Natural killer cell (primary cell): ENCODE measurements around the gene GATA1. TPM values are rescaled to one million over a fixed set of nuclear protein-coding genes. Genes with fewer than 3 reads are reported as not detected.

Source experiments
- ATAC-seq, 3 donors: fragments of 150-1000 bp in 2 of 3; fragments of 200-7000 bp in 1 of 3; cut with Tn5 transposase; 1 replicate in 1 of 3; 2 replicates in 2 of 3; pipeline ENCODE4 v1.10.0; 2021; ENCODE audit warnings: mild to moderate bottlenecking in 2 of 3, moderate library complexity in 2 of 3
- DNase-seq, 2 donors: peaks; one replicate each; pipeline versions ENCODE4 v3.0.0 to v3.0.0-alpha.2; 2013 to 2021; ENCODE audit warnings: mixed read lengths in 1 of 2
- H3K27ac ChIP-seq: one replicate; pipeline ENCODE4 v1.5.1; 2013; ENCODE audit warnings: mild to moderate bottlenecking, low read length
- H3K27me3 ChIP-seq: one replicate; pipeline ENCODE4 v1.6.1; 2013; ENCODE audit warnings: low read length; ENCODE audit not compliant: control insufficient read depth, insufficient read depth
- H3K36me3 ChIP-seq: one replicate; pipeline ENCODE4 v1.6.1; 2013; ENCODE audit warnings: low read length; ENCODE audit not compliant: control insufficient read depth, insufficient read depth
- H3K4me1 ChIP-seq: one replicate; pipeline ENCODE4 v1.6.1; 2013; ENCODE audit warnings: low read length; ENCODE audit not compliant: control insufficient read depth, insufficient read depth
- H3K4me3 ChIP-seq: one replicate; pipeline ENCODE4 v1.5.1; 2013; ENCODE audit warnings: low read length
- H3K9me3 ChIP-seq: one replicate; pipeline ENCODE4 v1.6.1; 2013; ENCODE audit warnings: low read length; ENCODE audit not compliant: control insufficient read depth, insufficient read depth
- H3K27ac Mint-ChIP-seq, 2 donors: one replicate each; pipeline ENCODE4 v1.8.0; 2022; ENCODE audit warnings: mild to moderate bottlenecking in 2 of 2, mixed read lengths in 2 of 2, moderate library complexity in 1 of 2
- H3K27me3 Mint-ChIP-seq, 2 donors: one replicate each; pipeline ENCODE4 v1.8.0; 2022; ENCODE audit warnings: low read depth in 2 of 2, mixed read lengths in 2 of 2
- H3K36me3 Mint-ChIP-seq: one replicate; pipeline ENCODE4 v1.8.0; 2022; ENCODE audit warnings: mixed read lengths
- H3K4me1 Mint-ChIP-seq, 2 donors: one replicate each; pipeline ENCODE4 v1.8.0; 2022; ENCODE audit warnings: mixed read lengths in 2 of 2
- H3K4me3 Mint-ChIP-seq: one replicate; pipeline ENCODE4 v1.8.0; 2022; ENCODE audit warnings: mild to moderate bottlenecking, moderate library complexity, mixed read lengths
- H3K9me3 Mint-ChIP-seq, 2 donors: one replicate each; pipeline ENCODE4 v1.8.0; 2022; ENCODE audit warnings: mixed read lengths in 2 of 2
- CTCF ChIP-seq: fragments of 200-600 bp; IDR thresholded peaks from one replicate; pipeline ENCODE4 v1.8.0; 2022; ENCODE audit warnings: antibody characterized with exemption
- WGBS: methylation state at CpG from one replicate; pipeline ENCODE4 v1.1.7; 2013; ENCODE audit warnings: missing lambda C conversion rate; ENCODE audit not compliant: insufficient coverage; 5-methylcytosine and 5-hydroxymethylcytosine counted together
- intact Hi-C: fragments of 100-400 bp; cut with micrococcal nuclease; formaldehyde crosslinking; loops from one replicate; pipeline ENCODE4 v1.14.2; 2022
- total RNA-seq, 4 donors: library from RNA; stranded (reverse); fragments of 120-200 nt in 1 of 4; gene quantifications; one replicate each; pipeline versions ENCODE4 v1.2.3 to v1.2.4, GENCODE V29; 2013 to 2022

The GATA1 gene
- total RNA-seq: 1 to 10 TPM in 1 of 3 donors, under 1 TPM in 2; 0.41 to 3.0 (median 0.49) TPM
- 0.99 TPM for total RNA-seq (2013)

- ATAC-seq (no peak), DNase-seq (no peak)
- no peak within 1 kb of the TSS for H3K4me3 ChIP-seq
- H3K27me3 Mint-ChIP-seq: peaks cover 0 to 9% of the 10 kb centered on the region in 2 donors
- H3K27ac Mint-ChIP-seq: no peak within 1 kb of the TSS
- no peak within 1 kb of the TSS for H3K4me3 Mint-ChIP-seq
- WGBS: 95% methylated on average over 3 of the region's 7 CpGs
- peaks cover 8% of the 10 kb centered on the region for H3K4me1 ChIP-seq
- peaks cover 0 to 24% of the 10 kb centered on the region in 2 donors for H3K4me1 Mint-ChIP-seq
- no peak within 1 kb of the TSS for H3K27ac ChIP-seq
- intact Hi-C loops: no loop called here
- no peak for TF ChIP-seq CTCF
- H3K9me3 ChIP-seq: no peaks in the 10 kb centered on the region
- no peaks in the 10 kb centered on the region for H3K36me3 ChIP-seq
- no peaks in the 10 kb centered on the region for H3K36me3 Mint-ChIP-seq
- no peaks in the 10 kb centered on the region for H3K27me3 ChIP-seq
- no peaks in the 10 kb centered on the region for H3K9me3 Mint-ChIP-seq
Measured at GRCh38 chrX:48786341-48786800, at the start of gene GATA1. Gene GATA1, plus strand, starts transcription at chrX:48786590. Its CDS starts 4,520 bp downstream, at chrX:48791110.

- peak overlapping the region; percentile 86 for H3K27ac ChIP-seq
- no peaks in the 10 kb centered on the region for H3K27me3 ChIP-seq
- Mint-ChIP-seq H3K36me3 (no peaks in the 10 kb centered on the region), H3K9me3 (no peaks in the 10 kb centered on the region), H3K27me3 (no peaks in the 10 kb centered on the region), H3K4me3 (peak overlapping the region; percentile 82), H3K4me1 (peaks cover 12 to 26% of the 10 kb centered on the region in 2 donors), H3K27ac (peak overlapping the region; percentile 90 to 96)
- 8% methylated on average over 10 of the region's 10 CpGs for WGBS
- ATAC-seq (no peak), DNase-seq (no peak)
- H3K36me3 ChIP-seq: no peaks in the 10 kb centered on the region
- H3K9me3 ChIP-seq: no peaks in the 10 kb centered on the region
- H3K4me1 ChIP-seq: peaks cover 22% of the 10 kb centered on the region
- intact Hi-C loops: loop anchor here (1.0 to 2.0 kb wide), 3 partner anchors 24 to 64 kb away; partner anchors contain the start of gene SUV39H1
- TF ChIP-seq CTCF: no peak
- H3K4me3 ChIP-seq: peak overlapping the region; percentile 56
Measured at GRCh38 chrX:48736878-48737212, 49.5 kb upstream of the GATA1 start.

GRCh38 chrX:48737213-48737938, 49.0 kb upstream of the GATA1 start:
- H3K27me3 ChIP-seq: no peaks in the 10 kb centered on the region
- Mint-ChIP-seq H3K36me3 (no peaks in the 10 kb centered on the region), H3K27ac (peak overlapping the region; percentile 90 to 96), H3K4me3 (peak overlapping the region; percentile 82), H3K27me3 (no peaks in the 10 kb centered on the region), H3K9me3 (no peaks in the 10 kb centered on the region), H3K4me1 (peaks cover 6 to 20% of the 10 kb centered on the region in 2 donors)
- DNase-seq (peak; percentile 72 to 96), ATAC-seq (peak; percentile 95 to 99 (median 98))
- WGBS: 1% methylated on average over 40 of the region's 48 CpGs
- H3K27ac ChIP-seq: peak overlapping the region; percentile 86
- intact Hi-C loops: loop anchor here (1.0 to 2.0 kb wide), 3 partner anchors 25 to 64 kb away; partner anchors contain the start of gene SUV39H1
- no peaks in the 10 kb centered on the region for H3K36me3 ChIP-seq
- no peaks in the 10 kb centered on the region for H3K9me3 ChIP-seq
- H3K4me1 ChIP-seq: peaks cover 18% of the 10 kb centered on the region
- H3K4me3 ChIP-seq: peak overlapping the region; percentile 56
- no peak for TF ChIP-seq CTCF
